GM10248 (cell line): ENCODE measurements around the gene PLOD3.

Experiments
- CTCF ChIA-PET: fragments of 300-600 bp; sonication (Branson Sonifier 250); formaldehyde crosslinking; extraction: SDS; loops from one replicate; lab custom pipeline; 2021; ENCODE audit warnings: antibody characterized with exemption; lab: Yijun Ruan, JAX
- POLR2A ChIA-PET: fragments of 350-650 bp; sonication (Branson Sonifier 250); formaldehyde crosslinking; extraction: SDS; loops from one replicate; lab custom pipeline; 2020; ENCODE audit warnings: antibody characterized with exemption; lab: Yijun Ruan, JAX
- DNase-seq: peaks from one replicate; pipeline ENCODE4 v3.0.0; 2012; ENCODE audit errors: extremely low spot score
- TF ChIP-seq, protein P1 (sequence below): IDR thresholded peaks from 2 replicates; pipeline ENCODE4 v1.5.1; 2012; ENCODE audit warnings: mild to moderate bottlenecking, low read depth; ENCODE audit errors: extremely low read depth, missing control alignments, control extremely low read depth

The PLOD3 gene

DNA sequence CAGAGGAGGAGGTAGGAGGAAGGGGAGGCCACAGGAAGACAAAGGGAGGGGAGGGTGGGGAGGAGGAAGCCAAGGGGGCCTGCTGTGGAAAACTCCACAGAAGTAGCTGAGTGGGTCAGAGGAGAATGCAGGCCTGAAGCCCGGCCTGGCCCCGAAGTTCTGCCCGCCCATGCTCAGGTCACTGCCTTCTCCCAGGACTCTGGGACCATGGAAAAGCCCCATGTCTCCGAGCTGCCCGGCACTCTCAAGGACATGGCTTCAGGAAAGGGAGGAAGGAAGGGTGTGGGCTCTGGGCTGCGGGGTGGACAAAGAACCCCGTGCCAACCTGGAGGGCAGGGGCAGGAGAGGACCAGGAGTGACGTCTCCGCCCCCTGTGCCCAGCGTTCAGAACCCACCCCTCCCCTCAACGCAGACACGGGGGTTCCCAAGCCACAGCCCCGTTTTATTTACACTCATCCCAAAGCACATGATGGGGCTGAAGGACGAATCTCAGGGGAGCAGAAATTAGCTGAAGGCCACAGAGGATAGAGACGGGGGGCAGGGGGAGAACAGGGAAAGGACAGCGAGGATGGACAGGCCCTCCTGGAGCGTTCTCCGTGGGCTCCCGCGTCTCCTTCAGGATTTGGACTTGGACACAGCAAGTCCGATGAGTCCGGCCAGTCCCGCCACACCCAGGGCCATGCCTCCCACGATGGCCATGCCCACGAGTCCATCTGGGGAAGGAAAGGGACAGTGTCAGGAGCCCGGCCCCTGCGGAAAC, 22.0 kb upstream of the PLOD3 start:
- TF ChIP-seq, protein P1, sequence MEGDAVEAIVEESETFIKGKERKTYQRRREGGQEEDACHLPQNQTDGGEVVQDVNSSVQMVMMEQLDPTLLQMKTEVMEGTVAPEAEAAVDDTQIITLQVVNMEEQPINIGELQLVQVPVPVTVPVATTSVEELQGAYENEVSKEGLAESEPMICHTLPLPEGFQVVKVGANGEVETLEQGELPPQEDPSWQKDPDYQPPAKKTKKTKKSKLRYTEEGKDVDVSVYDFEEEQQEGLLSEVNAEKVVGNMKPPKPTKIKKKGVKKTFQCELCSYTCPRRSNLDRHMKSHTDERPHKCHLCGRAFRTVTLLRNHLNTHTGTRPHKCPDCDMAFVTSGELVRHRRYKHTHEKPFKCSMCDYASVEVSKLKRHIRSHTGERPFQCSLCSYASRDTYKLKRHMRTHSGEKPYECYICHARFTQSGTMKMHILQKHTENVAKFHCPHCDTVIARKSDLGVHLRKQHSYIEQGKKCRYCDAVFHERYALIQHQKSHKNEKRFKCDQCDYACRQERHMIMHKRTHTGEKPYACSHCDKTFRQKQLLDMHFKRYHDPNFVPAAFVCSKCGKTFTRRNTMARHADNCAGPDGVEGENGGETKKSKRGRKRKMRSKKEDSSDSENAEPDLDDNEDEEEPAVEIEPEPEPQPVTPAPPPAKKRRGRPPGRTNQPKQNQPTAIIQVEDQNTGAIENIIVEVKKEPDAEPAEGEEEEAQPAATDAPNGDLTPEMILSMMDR: no peak
- DNase-seq: no peak
- ChIA-PET POLR2A (no interaction called here), CTCF (interaction anchor here (1.1 kb wide), 2 partner anchors 14 to 95 kb away, joined by 3 to 4 read pairs; no protein-coding TSS in a partner anchor)

DNA sequence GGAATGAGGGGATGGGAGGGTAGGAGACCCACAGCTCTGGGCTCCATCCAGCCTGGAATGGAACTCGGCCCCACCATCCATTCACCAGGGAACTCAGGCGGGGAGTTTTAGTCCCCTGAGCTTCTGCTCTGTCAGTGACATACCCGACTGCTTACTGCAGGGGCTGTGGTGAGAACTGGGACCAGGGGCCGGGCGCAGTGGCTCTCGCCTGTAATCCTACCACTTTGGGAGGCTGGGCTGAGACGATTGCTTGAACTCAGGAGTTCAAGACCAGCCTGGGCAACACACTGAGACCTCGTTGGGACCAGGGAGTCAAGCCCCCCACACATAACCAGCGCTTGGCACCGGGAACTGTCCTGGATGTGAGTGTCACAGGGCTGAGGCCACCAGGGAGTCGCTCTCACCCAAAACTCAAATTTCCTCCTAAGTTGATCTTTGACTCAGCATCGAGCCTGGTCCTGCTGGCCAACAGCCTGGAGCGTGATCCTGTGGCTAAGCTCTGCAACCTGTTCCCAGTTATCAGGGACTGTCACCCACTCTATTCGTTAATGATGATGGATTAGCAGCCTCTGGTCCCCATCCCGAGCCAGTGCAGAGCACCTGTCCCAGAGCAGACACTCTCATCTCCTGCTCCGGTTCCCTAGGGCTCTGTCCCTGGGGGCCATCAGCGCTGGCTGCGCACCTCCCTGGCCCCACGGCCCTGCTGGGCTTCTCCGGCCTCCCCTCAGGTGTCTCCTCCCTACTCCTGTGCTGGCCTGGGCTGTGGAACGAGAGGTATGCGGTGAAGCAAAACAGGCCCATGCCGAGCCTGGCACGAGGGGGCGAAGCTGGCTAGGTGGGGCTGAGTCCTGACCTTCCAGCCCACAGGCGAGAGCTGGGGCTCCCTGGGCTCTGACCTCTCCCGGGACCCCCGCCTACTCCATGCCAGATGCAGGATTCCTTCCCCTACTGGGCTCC, 21.1 kb upstream of the PLOD3 start:
- TF ChIP-seq, protein P1: no peak
- no peak for DNase-seq
- ChIA-PET POLR2A (interaction anchor here (0.7 kb wide), 1 partner anchor 19 kb away, joined by 3 read pairs; no protein-coding TSS in a partner anchor), CTCF (interaction anchor here (1.1 to 1.2 kb wide), 3 partner anchors 13 to 95 kb away, joined by 3 to 4 read pairs (median 3); no protein-coding TSS in a partner anchor)

DNA sequence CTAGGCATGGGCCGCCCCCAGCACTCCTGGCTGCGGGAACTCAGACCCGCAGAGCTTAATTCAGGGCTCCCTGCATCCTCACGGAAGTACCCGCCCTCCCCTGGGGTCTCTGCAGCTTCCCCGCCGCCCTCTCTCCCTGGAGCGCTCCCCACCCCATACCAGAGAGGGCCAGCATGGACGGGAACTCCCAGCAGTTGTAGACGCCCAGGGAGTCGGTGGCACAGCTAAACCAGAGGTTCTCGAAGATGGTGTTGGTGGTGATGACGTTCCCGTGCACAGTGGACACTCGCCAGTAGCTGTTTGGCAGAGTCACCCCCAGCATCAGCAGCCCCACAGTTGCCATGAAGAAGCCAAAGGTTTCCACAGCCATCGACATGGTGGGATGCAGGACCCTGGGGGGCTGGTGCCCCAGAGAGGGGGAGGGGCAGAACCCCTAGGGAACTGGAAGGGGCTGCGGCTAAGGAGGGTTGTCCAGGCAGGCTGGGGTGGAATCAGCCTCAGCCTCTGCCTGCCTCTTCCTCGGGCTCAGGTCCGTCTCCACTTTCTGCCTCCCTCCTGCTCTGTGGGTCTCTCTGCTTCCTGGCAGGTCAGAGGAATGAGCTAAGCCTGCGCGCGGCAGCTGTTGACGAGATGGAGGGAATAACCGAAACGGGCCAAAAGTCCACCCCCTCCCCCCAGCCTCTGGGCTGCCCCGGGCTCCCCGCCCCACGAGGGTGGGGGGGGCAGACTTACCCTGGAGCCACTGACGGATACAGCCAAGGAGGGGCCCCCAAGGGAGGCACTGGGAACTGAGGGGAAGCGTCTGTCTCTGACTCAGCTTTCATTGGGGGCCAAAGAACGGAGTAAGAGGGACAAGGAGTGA, 20.1 kb upstream of the PLOD3 start, which contains the start of gene CLDN15:
Gene CLDN15 (minus strand): TSS at position 597 of the 862 bp plus-strand sequence. CDS start 221 bp downstream, at position 376.
- CTCF ChIA-PET: interaction anchor here (0.9 to 3.7 kb wide), 4 partner anchors 7 to 54 kb away, joined by 3 to 21 read pairs (median 4); partner anchors contain the start of genes FIS1 and PLOD3
- POLR2A ChIA-PET: interaction anchor here (0.7 to 1.0 kb wide), 2 partner anchors 18 to 19 kb away, joined by 3 to 4 read pairs; partner anchors contain the start of gene ZNHIT1
- TF ChIP-seq, protein P1: no peak
- DNase-seq: no peak

DNA sequence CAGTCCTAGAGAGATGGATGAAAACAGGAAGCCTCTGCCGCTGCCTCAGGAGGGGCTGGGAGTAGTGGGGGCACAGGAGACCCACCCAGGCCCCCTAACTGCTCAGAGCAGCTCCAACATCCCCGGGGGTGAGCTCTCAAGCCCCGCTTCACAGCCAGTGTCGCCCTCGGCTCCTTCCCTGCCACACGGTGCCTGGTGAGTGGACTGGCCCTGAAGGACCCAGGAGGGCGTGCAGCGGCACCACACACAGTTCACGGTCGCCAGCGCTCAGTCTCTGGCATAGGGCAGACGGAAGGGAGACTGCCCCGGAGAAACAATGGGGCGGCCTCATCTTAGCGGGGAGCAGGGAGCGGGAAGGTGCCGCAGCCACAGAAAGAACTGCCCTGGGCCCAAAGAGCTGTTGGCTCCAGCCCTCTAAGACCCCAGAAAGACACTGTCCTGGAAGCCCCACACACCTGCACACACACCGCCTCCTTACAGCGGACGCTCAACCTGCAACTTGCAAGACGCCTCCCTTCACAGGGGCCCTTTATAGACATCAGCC, 19.0 kb upstream of the PLOD3 start:
- TF ChIP-seq, protein P1: no peak
- ChIA-PET POLR2A (no interaction called here), CTCF (interaction anchor here (0.9 to 3.7 kb wide), 4 partner anchors 8 to 55 kb away, joined by 3 to 21 read pairs (median 4); partner anchors contain the start of genes FIS1 and PLOD3)
- DNase-seq: no peak

DNA sequence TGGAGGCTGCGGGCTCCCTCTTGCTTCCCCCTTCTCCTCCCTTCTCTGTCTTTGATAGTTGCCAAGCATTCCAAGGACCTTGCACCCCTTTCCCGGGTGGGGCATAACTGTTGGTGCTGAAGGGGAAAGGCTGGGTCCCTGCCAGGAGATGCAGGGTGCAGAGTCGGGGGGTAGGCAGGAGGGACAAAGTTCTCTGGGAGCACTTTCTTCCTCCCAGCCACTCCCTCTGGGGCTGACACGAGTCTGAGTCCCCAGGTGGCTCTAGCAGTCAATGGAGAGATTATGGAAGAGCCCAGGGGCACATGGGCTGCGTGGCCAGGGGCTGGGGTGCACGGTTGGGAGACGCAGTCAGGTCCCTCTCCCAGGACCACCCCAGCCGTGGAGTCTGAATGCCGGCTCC, 18.1 kb upstream of the PLOD3 start:
- ChIA-PET CTCF (interaction anchor here (1.7 to 3.7 kb wide), 4 partner anchors 9 to 47 kb away, joined by 4 to 21 read pairs (median 6); partner anchors contain the start of genes FIS1 and PLOD3), POLR2A (interaction anchor here (0.6 kb wide), 1 partner anchor 14 kb away, joined by 4 read pairs; no protein-coding TSS in a partner anchor)
- TF ChIP-seq, protein P1: no peak
- no peak for DNase-seq
